GM12874 (cell line): Measurements from ENCODE around the gene RBBP5.
A peak's percentile ranks its signal among the peaks of the same experiment; 100 is the strongest.

Source experiments
- TF ChIP-seq, protein P1 (sequence below): IDR thresholded peaks from 2 replicates; pipeline ENCODE4 v1.5.1; 2011; ENCODE audit warnings: low read depth, mild to moderate bottlenecking, control low read depth, low read length, moderate library complexity; ENCODE audit not compliant: insufficient read depth

Gene RBBP5, protein sequence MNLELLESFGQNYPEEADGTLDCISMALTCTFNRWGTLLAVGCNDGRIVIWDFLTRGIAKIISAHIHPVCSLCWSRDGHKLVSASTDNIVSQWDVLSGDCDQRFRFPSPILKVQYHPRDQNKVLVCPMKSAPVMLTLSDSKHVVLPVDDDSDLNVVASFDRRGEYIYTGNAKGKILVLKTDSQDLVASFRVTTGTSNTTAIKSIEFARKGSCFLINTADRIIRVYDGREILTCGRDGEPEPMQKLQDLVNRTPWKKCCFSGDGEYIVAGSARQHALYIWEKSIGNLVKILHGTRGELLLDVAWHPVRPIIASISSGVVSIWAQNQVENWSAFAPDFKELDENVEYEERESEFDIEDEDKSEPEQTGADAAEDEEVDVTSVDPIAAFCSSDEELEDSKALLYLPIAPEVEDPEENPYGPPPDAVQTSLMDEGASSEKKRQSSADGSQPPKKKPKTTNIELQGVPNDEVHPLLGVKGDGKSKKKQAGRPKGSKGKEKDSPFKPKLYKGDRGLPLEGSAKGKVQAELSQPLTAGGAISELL

DNA sequence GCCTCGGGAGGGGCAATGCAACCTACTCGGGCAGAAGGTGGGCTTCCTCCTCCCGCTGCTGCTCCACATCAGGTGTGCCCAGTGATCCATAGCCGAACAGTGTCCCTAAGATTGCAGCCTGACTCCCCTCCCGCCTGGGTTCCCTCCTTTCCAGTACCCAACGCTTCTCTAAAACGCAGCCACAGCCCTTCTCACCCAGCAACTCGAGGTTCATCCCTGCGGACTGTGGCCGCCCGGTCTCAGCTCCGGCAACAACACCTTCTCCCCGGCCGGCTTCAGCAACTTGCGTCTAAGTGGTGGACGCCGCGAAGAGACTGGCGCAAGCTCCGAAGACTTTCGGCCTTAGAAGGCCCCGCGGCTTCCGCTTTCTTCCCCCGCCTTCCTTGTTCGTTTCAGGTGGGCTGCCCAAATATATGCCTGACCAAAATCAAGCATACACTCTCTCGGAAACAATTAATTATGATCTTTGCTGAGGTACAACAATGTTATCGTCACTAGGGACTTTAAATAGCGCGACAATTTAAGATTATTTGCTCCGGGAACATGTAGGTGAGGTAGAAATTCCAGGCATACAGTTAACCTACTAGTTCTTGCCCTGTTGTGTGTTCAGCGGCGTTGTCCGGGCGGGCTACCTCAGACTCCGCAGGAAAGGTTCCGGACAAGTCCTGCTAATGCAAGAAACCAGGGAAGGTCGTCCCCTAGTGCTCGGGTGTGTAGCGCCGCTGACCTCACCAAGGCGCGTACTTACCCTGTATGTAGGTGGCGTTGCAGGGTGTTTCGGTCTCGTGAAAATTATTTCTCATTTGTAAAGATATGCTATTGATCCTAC, at the start of gene RBBP5:
RBBP5 (minus strand) TSS at position 319 of the 829 bp plus-strand sequence; CDS start at position 214, 105 bp downstream.
- TF ChIP-seq, protein P1, sequence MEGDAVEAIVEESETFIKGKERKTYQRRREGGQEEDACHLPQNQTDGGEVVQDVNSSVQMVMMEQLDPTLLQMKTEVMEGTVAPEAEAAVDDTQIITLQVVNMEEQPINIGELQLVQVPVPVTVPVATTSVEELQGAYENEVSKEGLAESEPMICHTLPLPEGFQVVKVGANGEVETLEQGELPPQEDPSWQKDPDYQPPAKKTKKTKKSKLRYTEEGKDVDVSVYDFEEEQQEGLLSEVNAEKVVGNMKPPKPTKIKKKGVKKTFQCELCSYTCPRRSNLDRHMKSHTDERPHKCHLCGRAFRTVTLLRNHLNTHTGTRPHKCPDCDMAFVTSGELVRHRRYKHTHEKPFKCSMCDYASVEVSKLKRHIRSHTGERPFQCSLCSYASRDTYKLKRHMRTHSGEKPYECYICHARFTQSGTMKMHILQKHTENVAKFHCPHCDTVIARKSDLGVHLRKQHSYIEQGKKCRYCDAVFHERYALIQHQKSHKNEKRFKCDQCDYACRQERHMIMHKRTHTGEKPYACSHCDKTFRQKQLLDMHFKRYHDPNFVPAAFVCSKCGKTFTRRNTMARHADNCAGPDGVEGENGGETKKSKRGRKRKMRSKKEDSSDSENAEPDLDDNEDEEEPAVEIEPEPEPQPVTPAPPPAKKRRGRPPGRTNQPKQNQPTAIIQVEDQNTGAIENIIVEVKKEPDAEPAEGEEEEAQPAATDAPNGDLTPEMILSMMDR: peak; percentile 77

DNA sequence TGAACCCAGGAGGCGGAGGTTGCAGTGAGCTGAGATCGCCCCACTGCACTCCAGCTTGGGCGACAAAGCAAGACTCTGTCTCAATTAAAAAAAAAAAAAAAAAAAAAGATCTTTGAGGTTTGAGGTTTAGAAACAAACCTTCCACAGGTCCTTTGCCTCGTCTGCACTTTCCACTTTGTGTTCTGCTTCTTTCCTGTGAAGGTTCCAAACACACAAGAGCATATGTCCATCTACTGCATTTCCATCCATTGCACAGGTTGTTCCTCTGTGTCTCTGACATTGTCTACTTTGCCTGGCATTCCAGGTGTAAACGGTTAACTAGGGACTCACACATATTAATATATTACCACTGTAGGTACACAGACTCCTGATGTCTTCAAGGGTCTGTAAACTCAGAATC, 49.6 kb upstream of the RBBP5 start:
- TF ChIP-seq, protein P1: no peak

DNA sequence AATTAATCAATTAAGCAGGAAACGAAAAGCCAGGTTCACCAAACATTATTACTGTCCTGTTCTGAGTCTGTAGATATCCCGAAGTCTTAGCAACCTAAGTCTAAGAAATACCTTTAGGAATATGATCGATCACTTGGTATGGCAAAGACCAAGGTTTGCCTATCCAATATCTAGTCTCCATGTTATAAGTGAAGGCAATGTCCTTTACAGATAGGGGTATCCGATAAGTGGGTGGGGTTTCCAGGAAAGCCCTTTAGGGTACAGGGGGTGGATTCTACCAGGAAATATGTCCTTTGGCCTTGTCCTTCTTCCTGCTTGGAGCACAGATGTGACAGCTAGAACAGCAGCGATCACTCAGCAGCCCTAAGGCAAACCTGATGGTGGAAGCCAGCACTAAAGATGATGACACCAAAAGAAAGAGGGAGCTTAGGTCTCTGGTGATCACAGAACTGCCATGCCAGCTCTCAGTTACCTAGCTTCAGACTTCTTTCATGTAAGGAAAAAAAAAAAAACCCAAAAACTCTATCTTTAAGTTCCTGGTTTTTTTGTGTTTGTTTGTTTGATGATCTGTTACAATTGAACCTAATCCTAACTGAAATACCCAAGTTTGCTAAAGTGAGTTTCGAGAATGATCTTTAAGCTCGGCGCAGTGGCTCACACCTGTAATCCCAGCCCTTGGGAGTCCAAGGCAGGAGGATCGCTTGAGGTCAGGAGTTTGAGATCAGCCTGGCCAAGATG, 48.9 kb upstream of the RBBP5 start:
- TF ChIP-seq, protein P1: no peak

DNA sequence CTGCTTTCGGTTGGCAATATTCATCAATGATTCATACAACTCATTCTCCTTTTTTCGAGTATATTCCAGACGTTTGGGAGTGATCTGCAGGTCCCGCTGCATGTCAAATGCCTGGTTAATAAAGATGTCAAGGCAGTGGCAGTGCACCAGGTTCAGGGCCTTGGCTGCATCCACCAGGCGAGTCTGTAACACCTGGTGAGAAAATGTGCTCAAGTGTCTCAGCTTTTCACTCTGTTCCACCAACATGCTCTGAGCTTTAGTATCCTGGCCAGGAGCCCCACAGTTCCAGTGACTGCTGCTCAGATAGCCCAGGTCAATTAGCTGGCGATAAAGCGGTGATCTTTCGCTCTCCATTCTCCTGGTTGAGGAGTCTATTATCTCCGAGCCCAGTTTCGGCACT, 47.5 kb upstream of the RBBP5 start:
- TF ChIP-seq, protein P1: no peak

DNA sequence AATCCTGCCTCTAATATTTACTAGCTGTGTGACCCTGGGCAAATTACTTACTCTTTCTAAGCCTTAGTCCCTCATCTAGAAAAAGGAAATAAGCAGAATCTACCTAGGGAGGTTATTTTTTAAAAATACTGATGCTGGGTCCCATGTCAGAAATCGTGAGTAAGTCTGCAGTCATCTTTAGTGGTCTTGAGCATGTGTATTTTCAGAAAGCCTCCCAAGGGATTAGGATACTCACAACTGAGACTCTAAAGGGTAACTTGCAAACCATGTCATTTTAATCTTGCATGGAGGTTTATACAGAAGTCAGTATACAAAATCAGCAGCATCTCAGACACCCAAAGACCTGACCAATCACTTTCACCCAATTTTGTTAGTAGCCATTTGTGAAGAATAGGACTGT, 46.5 kb upstream of the RBBP5 start:
- TF ChIP-seq, protein P1: no peak

DNA sequence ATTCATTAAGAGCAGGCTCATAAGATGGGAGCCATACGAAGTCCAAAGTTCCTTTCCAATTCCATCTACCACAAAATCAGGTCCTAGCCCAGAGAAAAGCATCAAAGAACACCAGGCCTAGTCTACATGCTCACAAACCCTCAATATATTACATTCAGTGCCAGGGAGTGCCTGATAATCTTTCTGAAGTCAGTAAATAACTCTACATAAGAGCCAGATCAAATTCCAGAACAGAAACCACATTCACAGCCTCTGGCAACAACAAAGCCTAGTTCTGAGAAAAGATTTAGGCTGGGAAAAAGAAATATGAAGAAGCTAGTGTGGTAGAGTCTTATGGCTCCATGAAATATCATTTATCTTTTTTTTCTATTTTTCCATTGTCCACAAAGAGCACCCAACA, 40.5 kb upstream of the RBBP5 start:
- TF ChIP-seq, protein P1: no peak
